ENCODE data around the gene ESF1.

DNA sequence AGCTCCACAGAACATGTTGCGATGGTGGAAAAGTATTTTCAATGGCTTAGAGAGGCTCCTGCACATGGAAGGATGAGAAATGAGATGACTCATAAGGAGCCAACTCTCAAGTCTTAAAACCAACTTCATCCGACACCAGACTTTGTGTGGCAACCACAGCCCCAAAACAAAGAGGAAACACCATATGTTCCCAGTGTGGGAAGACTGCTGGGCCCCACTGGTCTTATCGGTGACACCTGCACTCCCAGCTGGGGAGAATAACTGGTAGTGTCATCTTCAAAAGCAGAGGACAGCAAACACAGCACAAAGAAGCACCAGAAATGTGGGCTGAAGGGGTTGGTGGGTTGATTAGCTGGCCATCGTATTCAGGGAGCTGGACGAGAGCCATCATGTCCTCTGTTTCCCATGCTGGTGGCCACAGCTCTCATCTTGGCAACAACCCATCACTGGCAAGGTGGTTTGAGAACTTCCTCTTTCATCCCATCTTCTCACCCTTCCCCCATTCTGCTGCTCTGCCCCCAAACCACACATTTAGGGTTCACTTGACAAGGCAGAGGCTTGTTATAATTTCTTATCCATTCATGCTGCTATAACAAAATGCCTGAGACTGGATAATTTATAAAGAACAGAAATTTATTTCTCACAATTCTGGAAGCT is 100.0 kb downstream of the ESF1 start:
- TF ChIP-seq CHD2 (IDR thresholded peaks at IDR 0.05; ENCODE audit: low read depth, low read length) (no peak), POLR2A (conservative IDR thresholded peaks at IDR 0.05) (no peak), ZNF780A (CRISPR knock-in tag; IDR thresholded peaks at IDR 0.05) (no peak), MXI1 (IDR thresholded peaks at IDR 0.05; ENCODE audit: low read depth, low read length) (no peak), EZH2 (IDR thresholded peaks at IDR 0.05; ENCODE audit: borderline replicate concordance, low read depth, low read length) (no peak), ZNF146 (CRISPR knock-in tag; IDR thresholded peaks at IDR 0.05; ENCODE audit: unreplicated experiment) (no peak), GTF2E2 (tag; IDR thresholded peaks at IDR 0.05) (no peak), ETV1 (tag; conservative IDR thresholded peaks at IDR 0.05; ENCODE audit: low read depth) (no peak), SP2 (IDR thresholded peaks at IDR 0.05; ENCODE audit: extremely low read depth, low read depth, low read length, poor library complexity, severe bottlenecking) (no peak)
- TF ChIP-seq, protein P1, sequence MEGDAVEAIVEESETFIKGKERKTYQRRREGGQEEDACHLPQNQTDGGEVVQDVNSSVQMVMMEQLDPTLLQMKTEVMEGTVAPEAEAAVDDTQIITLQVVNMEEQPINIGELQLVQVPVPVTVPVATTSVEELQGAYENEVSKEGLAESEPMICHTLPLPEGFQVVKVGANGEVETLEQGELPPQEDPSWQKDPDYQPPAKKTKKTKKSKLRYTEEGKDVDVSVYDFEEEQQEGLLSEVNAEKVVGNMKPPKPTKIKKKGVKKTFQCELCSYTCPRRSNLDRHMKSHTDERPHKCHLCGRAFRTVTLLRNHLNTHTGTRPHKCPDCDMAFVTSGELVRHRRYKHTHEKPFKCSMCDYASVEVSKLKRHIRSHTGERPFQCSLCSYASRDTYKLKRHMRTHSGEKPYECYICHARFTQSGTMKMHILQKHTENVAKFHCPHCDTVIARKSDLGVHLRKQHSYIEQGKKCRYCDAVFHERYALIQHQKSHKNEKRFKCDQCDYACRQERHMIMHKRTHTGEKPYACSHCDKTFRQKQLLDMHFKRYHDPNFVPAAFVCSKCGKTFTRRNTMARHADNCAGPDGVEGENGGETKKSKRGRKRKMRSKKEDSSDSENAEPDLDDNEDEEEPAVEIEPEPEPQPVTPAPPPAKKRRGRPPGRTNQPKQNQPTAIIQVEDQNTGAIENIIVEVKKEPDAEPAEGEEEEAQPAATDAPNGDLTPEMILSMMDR (IDR thresholded peaks at IDR 0.05 in 2 of 3, conservative IDR thresholded peaks at IDR 0.05 in 1 of 3; ENCODE audit: insufficient read depth in 2 of 3, low read depth in 1 of 3, low read length in 3 of 3) = no peak
- TF ChIP-seq, protein P2, sequence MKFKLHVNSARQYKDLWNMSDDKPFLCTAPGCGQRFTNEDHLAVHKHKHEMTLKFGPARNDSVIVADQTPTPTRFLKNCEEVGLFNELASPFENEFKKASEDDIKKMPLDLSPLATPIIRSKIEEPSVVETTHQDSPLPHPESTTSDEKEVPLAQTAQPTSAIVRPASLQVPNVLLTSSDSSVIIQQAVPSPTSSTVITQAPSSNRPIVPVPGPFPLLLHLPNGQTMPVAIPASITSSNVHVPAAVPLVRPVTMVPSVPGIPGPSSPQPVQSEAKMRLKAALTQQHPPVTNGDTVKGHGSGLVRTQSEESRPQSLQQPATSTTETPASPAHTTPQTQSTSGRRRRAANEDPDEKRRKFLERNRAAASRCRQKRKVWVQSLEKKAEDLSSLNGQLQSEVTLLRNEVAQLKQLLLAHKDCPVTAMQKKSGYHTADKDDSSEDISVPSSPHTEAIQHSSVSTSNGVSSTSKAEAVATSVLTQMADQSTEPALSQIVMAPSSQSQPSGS (CRISPR knock-in tag; IDR thresholded peaks at IDR 0.05) = no peak
- TF ChIP-seq, protein P3, sequence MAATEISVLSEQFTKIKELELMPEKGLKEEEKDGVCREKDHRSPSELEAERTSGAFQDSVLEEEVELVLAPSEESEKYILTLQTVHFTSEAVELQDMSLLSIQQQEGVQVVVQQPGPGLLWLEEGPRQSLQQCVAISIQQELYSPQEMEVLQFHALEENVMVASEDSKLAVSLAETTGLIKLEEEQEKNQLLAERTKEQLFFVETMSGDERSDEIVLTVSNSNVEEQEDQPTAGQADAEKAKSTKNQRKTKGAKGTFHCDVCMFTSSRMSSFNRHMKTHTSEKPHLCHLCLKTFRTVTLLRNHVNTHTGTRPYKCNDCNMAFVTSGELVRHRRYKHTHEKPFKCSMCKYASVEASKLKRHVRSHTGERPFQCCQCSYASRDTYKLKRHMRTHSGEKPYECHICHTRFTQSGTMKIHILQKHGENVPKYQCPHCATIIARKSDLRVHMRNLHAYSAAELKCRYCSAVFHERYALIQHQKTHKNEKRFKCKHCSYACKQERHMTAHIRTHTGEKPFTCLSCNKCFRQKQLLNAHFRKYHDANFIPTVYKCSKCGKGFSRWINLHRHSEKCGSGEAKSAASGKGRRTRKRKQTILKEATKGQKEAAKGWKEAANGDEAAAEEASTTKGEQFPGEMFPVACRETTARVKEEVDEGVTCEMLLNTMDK (IDR thresholded peaks at IDR 0.05; ENCODE audit: borderline replicate concordance, insufficient read depth, low read depth, low read length, poor library complexity, severe bottlenecking) = no peak

Data from K562 (cell line).